Measurements from ENCODE around the gene CFAP70. TPM values are rescaled to one million over a fixed set of nuclear protein-coding genes. Genes with fewer than 3 reads are reported as not detected.

Gene CFAP70
- total RNA-seq, 2 donors from 2014 or later: 1.9 to 3.4 TPM

- TF ChIP-seq CTCF (IDR thresholded peaks at IDR 0.05): no peak
- H3K36me3 ChIP-seq: peaks cover 44% of the 10 kb centered on the region
- no peaks in the 10 kb centered on the region for H3K9me3 ChIP-seq
- H3K4me3 ChIP-seq: no peak overlapping the region
- H3K4me1 ChIP-seq (ENCODE audit: control insufficient read depth in 1 of 2, low read depth in 2 of 2): no peaks in the 10 kb centered on the region
- H3K27me3 ChIP-seq (replicated peaks; ENCODE audit: insufficient read depth): no peaks in the 10 kb centered on the region
- DNase-seq (ENCODE audit: low spot score) (no peak), ATAC-seq (ENCODE audit: insufficient number of reproducible peaks, low FRiP score, low read depth) (no peak)
- H3K27ac ChIP-seq: no peak overlapping the region
Measured at GRCh38 chr10:73388228-73388627, 29.6 kb upstream of the CFAP70 start.

- H3K9me3 ChIP-seq: no peaks in the 10 kb centered on the region
- DNase-seq (ENCODE audit: low spot score) (no peak), ATAC-seq (ENCODE audit: insufficient number of reproducible peaks, low FRiP score, low read depth) (no peak)
- no peak overlapping the region for H3K4me3 ChIP-seq
- H3K36me3 ChIP-seq: peaks cover 58% of the 10 kb centered on the region
- H3K4me1 ChIP-seq (ENCODE audit: control insufficient read depth in 1 of 2, low read depth in 2 of 2): no peaks in the 10 kb centered on the region
- no peak overlapping the region for H3K27ac ChIP-seq
- TF ChIP-seq CTCF (IDR thresholded peaks at IDR 0.05): no peak
- no peaks in the 10 kb centered on the region for H3K27me3 ChIP-seq (replicated peaks; ENCODE audit: insufficient read depth)
Measured at GRCh38 chr10:73386583-73386982, 27.9 kb upstream of the CFAP70 start.

GRCh38 chr10:73379064-73379748 lies 20.5 kb upstream of the CFAP70 start:
- H3K4me1 ChIP-seq (ENCODE audit: control insufficient read depth in 1 of 2, low read depth in 2 of 2): no peaks in the 10 kb centered on the region
- H3K4me3 ChIP-seq: no peak overlapping the region
- TF ChIP-seq CTCF (IDR thresholded peaks at IDR 0.05): no peak
- H3K9me3 ChIP-seq: no peaks in the 10 kb centered on the region
- peaks cover 53% of the 10 kb centered on the region for H3K36me3 ChIP-seq
- DNase-seq (ENCODE audit: low spot score) (no peak), ATAC-seq (ENCODE audit: insufficient number of reproducible peaks, low FRiP score, low read depth) (no peak)
- no peaks in the 10 kb centered on the region for H3K27me3 ChIP-seq (replicated peaks; ENCODE audit: insufficient read depth)
- no peak overlapping the region for H3K27ac ChIP-seq

- H3K27ac ChIP-seq: no peak overlapping the region
- H3K4me1 ChIP-seq (ENCODE audit: control insufficient read depth in 1 of 2, low read depth in 2 of 2): no peaks in the 10 kb centered on the region
- no peak for TF ChIP-seq CTCF (IDR thresholded peaks at IDR 0.05)
- H3K36me3 ChIP-seq: peaks cover 41% of the 10 kb centered on the region
- DNase-seq (ENCODE audit: low spot score): no peak
- no peak overlapping the region for H3K4me3 ChIP-seq
- H3K27me3 ChIP-seq (replicated peaks; ENCODE audit: insufficient read depth): no peaks in the 10 kb centered on the region
- H3K9me3 ChIP-seq: no peaks in the 10 kb centered on the region
- no peak for ATAC-seq (ENCODE audit: insufficient number of reproducible peaks, low FRiP score, low read depth)
Measured at GRCh38 chr10:73376679-73377078, 18.0 kb upstream of the CFAP70 start.

- TF ChIP-seq CTCF (IDR thresholded peaks at IDR 0.05): no peak
- no peak overlapping the region for H3K27ac ChIP-seq
- ATAC-seq (ENCODE audit: insufficient number of reproducible peaks, low FRiP score, low read depth) (no peak), DNase-seq (ENCODE audit: low spot score) (no peak)
- H3K27me3 ChIP-seq (replicated peaks; ENCODE audit: insufficient read depth): no peaks in the 10 kb centered on the region
- H3K4me3 ChIP-seq: no peak overlapping the region
- H3K9me3 ChIP-seq: no peaks in the 10 kb centered on the region
- peaks cover 35% of the 10 kb centered on the region for H3K36me3 ChIP-seq
- no peaks in the 10 kb centered on the region for H3K4me1 ChIP-seq (ENCODE audit: control insufficient read depth in 1 of 2, low read depth in 2 of 2)
Measured at GRCh38 chr10:73368238-73368637, 9.6 kb upstream of the CFAP70 start.
